K562 (cell line): ENCODE results near the gene PGLYRP1. TPM values are rescaled to one million over a fixed set of nuclear protein-coding genes. Genes with fewer than 3 reads are reported as not detected.

Experiments used
- CBFB ChIP-seq: sonication (generic); formaldehyde crosslinking; IDR thresholded peaks from 2 replicates; pipeline ENCODE4 v1.4.0; 2020; ENCODE audit warnings: mild to moderate bottlenecking, missing genetic modification reagents
- MED1 ChIP-seq: sonication (generic); formaldehyde crosslinking; IDR thresholded peaks from 2 replicates; pipeline ENCODE4 v1.8.1; 2023; ENCODE audit warnings: missing genetic modification reagents, borderline replicate concordance
- MIER1 ChIP-seq: fragments of 450-650 bp; IDR thresholded peaks from 2 replicates; pipeline ENCODE4 v1.6.1; 2016; ENCODE audit warnings: antibody characterized with exemption, mild to moderate bottlenecking, low read depth
- MITF ChIP-seq: IDR thresholded peaks from 2 replicates; pipeline ENCODE4 v1.6.1; 2014; ENCODE audit warnings: antibody characterized with exemption
- MTA3 ChIP-seq: fragments of 450-650 bp; formaldehyde crosslinking; IDR thresholded peaks from 2 replicates; pipeline ENCODE4 v1.6.1; 2017; ENCODE audit warnings: mild to moderate bottlenecking, borderline replicate concordance
- OTX1 ChIP-seq: fragments of 450-650 bp; formaldehyde crosslinking; IDR thresholded peaks from 2 replicates; pipeline ENCODE4 v1.4.0; 2022; ENCODE audit warnings: mild to moderate bottlenecking
- PRPF4 ChIP-seq: fragments of 200-400 bp; formaldehyde crosslinking; IDR thresholded peaks from one replicate; pipeline ENCODE4 v1.6.1; 2017; ENCODE audit warnings: low read length, low read depth, mild to moderate bottlenecking; ENCODE audit not compliant: insufficient read depth, poor library complexity, severe bottlenecking
- RBFOX2 ChIP-seq: fragments of 200-400 bp; formaldehyde crosslinking; IDR thresholded peaks from 2 replicates; pipeline ENCODE4 v1.6.1; 2017; ENCODE audit warnings: low read depth, mild to moderate bottlenecking, low read length, moderate library complexity
- SAFB2 ChIP-seq: fragments of 200-400 bp; formaldehyde crosslinking; IDR thresholded peaks from 2 replicates; pipeline ENCODE4 v1.6.1; 2018; ENCODE audit warnings: borderline replicate concordance, low read length, low read depth, moderate library complexity; ENCODE audit not compliant: severe bottlenecking
- TCF15 ChIP-seq: fragments of 250-450 bp; sonication (Bioruptor Pico); IDR thresholded peaks from 2 replicates; pipeline ENCODE4 v1.8.0; 2022; ENCODE audit warnings: moderate library complexity, mild to moderate bottlenecking, inconsistent platforms
- WHSC1 ChIP-seq: IDR thresholded peaks from one replicate; pipeline ENCODE4 v1.6.1; 2012; ENCODE audit warnings: low read length, control low read depth, inconsistent platforms
- ZBTB7A ChIP-seq: IDR thresholded peaks from 2 replicates; pipeline ENCODE4 v1.6.1; 2011; ENCODE audit warnings: low read depth, mild to moderate bottlenecking, low read length, moderate library complexity, borderline replicate concordance; ENCODE audit not compliant: control insufficient read depth
- ZBTB8A ChIP-seq: fragments of 450-650 bp; IDR thresholded peaks from 2 replicates; pipeline ENCODE4 v1.6.1; 2018; ENCODE audit warnings: mild to moderate bottlenecking, moderate library complexity; ENCODE audit not compliant: partially characterized antibody
- ZC3H4 ChIP-seq: sonication (generic); formaldehyde crosslinking; IDR thresholded peaks from 2 replicates; pipeline ENCODE4 v1.9.0; 2021; ENCODE audit warnings: missing genetic modification reagents, borderline replicate concordance
- ZHX1 ChIP-seq: fragments of 150-350 bp; conservative IDR thresholded peaks from 2 replicates; pipeline ENCODE4 v1.6.1; 2014; ENCODE audit warnings: low read length
- polyA plus RNA-seq, 8 experiments: library from polyadenylated mRNA; depleted of rRNA in 4 of 8; stranded (reverse) in 5 of 8; unstranded in 3 of 8; fragments of >200 nt; fragmentation: Nextera tagmentation in 2 of 8; fragmentation: Illumina TruSeq in 1 of 8; extraction: Ambion mirVana in 2 of 8; extraction: Trizol in 1 of 8; gene quantifications; 2 replicates each; pipeline versions ENCODE4 v1.2.1 to v1.2.3, GENCODE V29; 2011 to 2014; ENCODE audit warnings: inconsistent platforms in 1 of 8, missing spikeins in 1 of 8
- total RNA-seq, 7 experiments: library from RNA; depleted of rRNA in 6 of 7; stranded (reverse); fragments of >200 nt in 6 of 7; fragmentation: Illumina TruSeq in 2 of 7; extraction: Trizol in 2 of 7; gene quantifications; 2 replicates each; pipeline versions ENCODE4 v1.2.1 to v1.2.3, GENCODE V29; 2011 to 2021; ENCODE audit warnings: low replicate concordance in 1 of 7
- TF ChIP-seq, protein P1 (sequence below): sonication (generic); formaldehyde crosslinking; IDR thresholded peaks from 2 replicates; pipeline ENCODE4 v1.9.0; 2022; ENCODE audit warnings: mild to moderate bottlenecking, missing genetic modification reagents
- TF ChIP-seq, protein P2 (sequence below), 2 experiments: fragments of 450-650 bp in 1 of 2; sonication (generic) in 1 of 2; formaldehyde crosslinking in 1 of 2; IDR thresholded peaks in 1 of 2; conservative IDR thresholded peaks in 1 of 2; 2 replicates each; pipeline versions ENCODE4 v1.6.1 to v1.8.1; 2016 to 2023; ENCODE audit warnings: mild to moderate bottlenecking in 2 of 2, moderate library complexity in 2 of 2, inconsistent platforms in 1 of 2, missing genetic modification reagents in 1 of 2
- TF ChIP-seq, protein P3 (sequence below): fragments of 450-650 bp; formaldehyde crosslinking; IDR thresholded peaks from 2 replicates; pipeline ENCODE4 v1.4.0; 2022; ENCODE audit warnings: missing genetic modification characterization

Gene PGLYRP1
- total and polyA plus RNA-seq, 9 of the 15 experiments (the other 6 are each of a cell fraction or from before 2014, with no cell fraction given) = not detected

- TF ChIP-seq, protein P1, sequence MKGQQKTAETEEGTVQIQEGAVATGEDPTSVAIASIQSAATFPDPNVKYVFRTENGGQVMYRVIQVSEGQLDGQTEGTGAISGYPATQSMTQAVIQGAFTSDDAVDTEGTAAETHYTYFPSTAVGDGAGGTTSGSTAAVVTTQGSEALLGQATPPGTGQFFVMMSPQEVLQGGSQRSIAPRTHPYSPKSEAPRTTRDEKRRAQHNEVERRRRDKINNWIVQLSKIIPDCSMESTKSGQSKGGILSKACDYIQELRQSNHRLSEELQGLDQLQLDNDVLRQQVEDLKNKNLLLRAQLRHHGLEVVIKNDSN (CRISPR knock-in tag) = peak; percentile 94
- TF ChIP-seq ZHX1 (no peak), OTX1 (CRISPR knock-in tag) (peak; percentile 86), MED1 (CRISPR knock-in tag) (no peak), ZBTB8A (no peak), CBFB (CRISPR knock-in tag) (no peak), PRPF4 (no peak), WHSC1 (no peak), MITF (no peak), RBFOX2 (peak; percentile 91), SAFB2 (no peak), ZC3H4 (CRISPR knock-in tag) (no peak), ZBTB7A (peak; percentile 91), MTA3 (no peak; the same call in 1 of the 2 replicates), MIER1 (0 out of 2 replicates have a peak, but pooled peaks have one; percentile 53), TCF15 (CRISPR knock-in tag) (no peak)
- TF ChIP-seq, protein P2, sequence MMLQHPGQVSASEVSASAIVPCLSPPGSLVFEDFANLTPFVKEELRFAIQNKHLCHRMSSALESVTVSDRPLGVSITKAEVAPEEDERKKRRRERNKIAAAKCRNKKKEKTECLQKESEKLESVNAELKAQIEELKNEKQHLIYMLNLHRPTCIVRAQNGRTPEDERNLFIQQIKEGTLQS (IDR thresholded peaks at IDR 0.05) = no peak
- TF ChIP-seq, protein P2 (CRISPR knock-in tag; conservative IDR thresholded peaks at IDR 0.05) = no peak
- TF ChIP-seq, protein P3, sequence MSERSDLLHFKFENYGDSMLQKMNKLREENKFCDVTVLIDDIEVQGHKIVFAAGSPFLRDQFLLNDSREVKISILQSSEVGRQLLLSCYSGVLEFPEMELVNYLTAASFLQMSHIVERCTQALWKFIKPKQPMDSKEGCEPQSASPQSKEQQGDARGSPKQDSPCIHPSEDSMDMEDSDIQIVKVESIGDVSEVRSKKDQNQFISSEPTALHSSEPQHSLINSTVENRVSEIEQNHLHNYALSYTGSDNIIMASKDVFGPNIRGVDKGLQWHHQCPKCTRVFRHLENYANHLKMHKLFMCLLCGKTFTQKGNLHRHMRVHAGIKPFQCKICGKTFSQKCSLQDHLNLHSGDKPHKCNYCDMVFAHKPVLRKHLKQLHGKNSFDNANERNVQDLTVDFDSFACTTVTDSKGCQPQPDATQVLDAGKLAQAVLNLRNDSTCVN (CRISPR knock-in tag) = peak; percentile 83
Measured at GRCh38 chr19:45994998-45995714, 27.7 kb downstream of the PGLYRP1 start, which contains the start of gene CCDC61 (continued).
